SKM-1 (cell line): Measurements from ENCODE around the gene GOLGA8B.
"Not testable (repeated sequence)": the region's sequence is repeated elsewhere in the genome, so short reads cannot be mapped to it uniquely, and the experiment has no call there.

ENCODE experiments used
- DNase-seq: peaks from one replicate; lab custom pipeline; 2025; ENCODE audit not compliant: unreplicated experiment; lab: John Stamatoyannopoulos, UW

Gene GOLGA8B

DNA sequence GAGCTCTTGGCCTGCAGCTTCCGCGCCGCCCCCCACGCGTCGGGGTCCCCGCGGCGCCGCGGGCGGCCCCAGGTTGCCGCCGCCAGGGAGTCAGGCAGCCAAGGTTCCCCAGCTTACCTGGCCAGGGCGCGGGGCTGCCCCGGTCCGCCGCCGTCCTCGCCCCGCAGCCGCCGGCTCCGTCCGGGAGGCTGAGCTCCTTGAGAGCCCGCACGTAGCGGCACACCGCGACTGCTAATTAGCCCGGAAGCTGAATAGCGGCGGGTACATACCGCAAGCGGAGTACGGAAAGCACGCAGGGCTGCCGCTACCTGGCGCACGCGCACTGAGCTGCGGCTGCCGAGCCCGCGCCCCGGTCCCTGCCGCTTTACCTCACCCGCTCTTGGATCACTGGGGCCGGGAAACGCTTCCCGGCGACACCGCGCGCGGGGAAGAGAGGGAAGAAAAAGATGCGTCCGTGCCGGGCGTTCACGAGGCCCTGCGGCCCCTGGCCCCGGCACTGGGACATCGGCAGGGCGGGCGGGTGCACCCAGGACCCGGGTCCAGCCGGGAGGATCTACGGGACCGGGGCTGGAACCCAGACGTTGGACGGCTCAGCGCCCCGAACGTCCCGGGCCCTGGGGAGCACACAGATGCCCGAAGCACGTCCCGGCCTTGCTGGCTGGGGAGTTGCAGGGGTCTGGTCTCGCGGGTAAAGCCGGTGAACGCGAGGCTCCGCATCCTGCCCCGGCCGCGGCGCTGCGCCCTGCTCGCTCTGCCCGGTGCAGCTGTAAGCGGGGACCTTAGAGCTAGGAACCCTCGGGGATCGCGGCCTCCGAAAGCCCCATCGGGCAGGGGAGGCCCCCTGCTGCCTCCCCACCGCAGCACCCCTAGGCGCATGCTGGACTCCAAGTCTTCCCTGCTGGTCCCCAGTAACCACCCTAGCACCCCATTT lies at the start of gene GOLGA8B:
Gene GOLGA8B (minus strand): TSS at position 253 of the 931 bp plus-strand sequence. CDS start 47,739 bp downstream, outside the sequence.
- peak; percentile 55 for DNase-seq

DNA sequence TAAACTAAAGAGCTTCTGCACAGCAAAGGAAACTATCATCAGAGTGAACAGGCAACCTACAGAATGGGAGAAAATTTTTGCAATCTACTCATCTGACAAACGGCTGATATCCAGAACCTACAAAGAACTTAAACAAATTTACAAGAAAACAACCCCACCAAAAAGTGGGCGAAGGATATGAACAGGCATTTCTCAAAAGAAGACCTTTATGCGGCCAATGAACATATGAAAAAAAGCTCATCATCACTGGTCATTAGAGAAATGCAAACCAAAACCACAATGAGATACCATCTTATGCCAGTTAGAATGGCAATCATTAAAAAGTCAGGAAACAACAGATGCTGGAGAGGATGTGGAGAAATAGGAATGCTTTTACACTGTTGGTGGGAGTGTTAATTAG lies 49.7 kb upstream of the GOLGA8B start:
- DNase-seq: not testable (repeated sequence)

DNA sequence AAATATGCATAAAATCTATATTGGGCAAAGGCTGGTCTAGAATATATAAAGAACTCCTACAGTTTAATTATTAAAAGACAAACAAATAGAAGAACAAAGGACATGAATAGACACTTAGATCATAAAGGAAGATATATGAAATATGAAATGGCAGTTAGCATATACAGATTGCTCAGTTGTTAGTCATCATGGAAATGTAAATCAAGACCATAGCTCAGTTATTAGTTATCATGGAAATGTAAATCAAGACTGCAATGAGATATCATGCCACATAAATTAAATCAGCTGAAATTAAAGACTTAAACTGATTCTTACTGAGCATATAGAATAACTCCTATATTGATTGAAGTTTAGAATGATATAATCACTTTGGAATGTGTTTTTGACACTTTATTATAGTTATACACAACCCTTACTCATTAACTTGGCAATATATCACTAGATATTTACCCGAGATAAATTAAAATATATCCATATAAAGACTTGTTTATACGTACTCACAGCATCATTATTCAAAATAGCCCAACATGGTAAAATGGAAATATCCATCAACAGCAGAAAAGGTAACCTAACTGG lies 45.2 kb upstream of the GOLGA8B start:
- no peak for DNase-seq

GRCh38 chr15:34625007-34625406 lies 41.6 kb upstream of the GOLGA8B start:
- DNase-seq: no peak

DNA sequence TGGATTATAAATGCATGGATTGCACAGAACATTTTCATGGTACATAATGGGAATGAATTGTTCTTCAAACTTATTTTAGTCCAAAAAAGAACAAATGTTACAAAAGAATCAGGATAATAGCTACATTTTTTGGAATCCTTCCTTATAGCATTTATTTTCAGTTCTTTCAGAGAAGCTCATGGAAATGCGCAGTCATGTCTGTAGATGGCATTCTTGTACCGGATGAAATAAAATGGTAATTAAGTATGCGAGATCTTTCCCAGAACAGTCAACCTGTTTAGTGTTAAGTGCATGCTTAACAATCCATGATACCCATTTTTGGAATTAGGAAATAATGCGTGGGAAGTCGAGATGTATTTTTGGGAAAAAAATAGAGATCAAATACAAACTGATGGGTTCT lies 38.2 kb upstream of the GOLGA8B start:
- no peak for DNase-seq

DNA sequence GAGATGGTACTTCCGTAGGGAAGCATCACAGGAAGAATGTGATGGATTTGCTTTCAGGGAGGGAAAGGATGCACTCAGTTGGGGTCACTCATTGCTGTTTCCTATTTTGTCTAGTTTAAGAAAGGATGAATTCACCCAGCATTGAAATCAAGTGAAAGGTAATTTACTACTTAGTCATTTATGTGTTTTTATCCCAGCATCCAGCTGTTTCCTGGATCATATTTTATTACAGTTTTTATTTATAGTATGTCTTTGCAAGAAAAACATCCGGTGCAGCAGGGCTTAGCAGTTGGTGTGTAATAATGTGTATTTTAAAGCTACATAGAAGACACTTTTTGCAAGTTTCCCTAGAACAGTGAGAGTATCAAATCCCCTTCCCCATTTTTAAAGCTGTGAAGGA lies 37.4 kb upstream of the GOLGA8B start:
- DNase-seq: no peak

DNA sequence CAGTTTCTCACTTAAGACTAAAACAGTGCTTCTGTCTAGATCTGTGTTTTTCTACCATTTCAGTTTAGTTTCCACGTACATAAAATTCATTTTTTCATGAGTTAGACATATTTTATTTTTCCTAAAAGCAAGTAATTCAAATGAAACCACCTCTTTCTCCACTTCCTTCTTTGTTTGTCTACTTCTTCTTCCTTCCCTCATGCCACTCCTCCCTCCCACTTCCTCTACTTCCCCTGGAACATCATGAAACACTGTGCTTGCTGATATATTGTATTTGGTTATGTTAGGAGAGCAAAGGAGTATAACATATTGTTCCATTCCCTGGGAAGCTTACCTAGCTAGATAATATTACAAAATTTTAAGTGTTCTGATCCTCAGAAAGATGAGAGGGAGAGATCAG lies 36.7 kb upstream of the GOLGA8B start:
- peak; percentile 27 for DNase-seq

DNA sequence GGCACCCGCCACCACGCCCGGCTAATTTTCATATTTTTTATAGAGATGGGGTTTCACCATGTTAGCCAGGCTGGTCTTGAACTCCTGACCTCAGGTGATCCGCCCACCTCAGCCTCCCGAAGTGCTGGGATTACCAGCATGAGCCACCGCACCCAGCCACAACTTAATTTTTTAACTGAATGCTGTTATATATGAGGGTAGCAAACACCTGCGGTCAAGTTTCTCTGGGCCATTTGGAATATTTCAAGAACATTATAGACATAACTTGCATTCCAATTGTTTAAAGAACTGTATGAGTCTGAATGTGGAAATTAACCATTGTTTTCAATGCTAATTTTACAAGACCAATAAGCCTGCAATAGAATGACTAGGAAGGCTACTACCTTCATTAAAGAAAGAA lies 35.7 kb upstream of the GOLGA8B start:
- no peak for DNase-seq

- no peak for DNase-seq
Observed at GRCh38 chr15:34618073-34618472, 34.6 kb upstream of the GOLGA8B start.

GRCh38 chr15:34616613-34617012 lies 33.2 kb upstream of the GOLGA8B start:
- DNase-seq: no peak

GRCh38 chr15:34613997-34614396 lies 30.5 kb upstream of the GOLGA8B start:
- no peak for DNase-seq

DNA sequence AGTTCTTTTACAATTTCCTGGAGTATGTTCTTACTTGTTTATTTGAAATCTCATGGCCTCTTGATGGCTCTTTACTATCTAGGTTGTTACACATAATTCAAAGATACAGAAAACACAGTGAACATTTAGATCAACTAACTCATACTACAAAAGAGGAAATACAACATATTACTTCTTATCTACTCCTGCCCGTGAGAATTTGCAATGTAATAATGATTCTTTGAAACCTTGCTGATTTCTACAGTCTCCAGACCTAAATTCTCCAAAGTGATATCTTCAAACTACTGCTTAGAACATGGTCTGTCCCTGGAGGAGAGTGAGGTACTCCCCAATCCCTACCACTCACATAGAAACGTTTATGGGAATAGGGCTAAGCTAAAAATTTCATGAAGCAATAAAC lies 29.9 kb upstream of the GOLGA8B start:
- DNase-seq: no peak

- no peak for DNase-seq
Observed at GRCh38 chr15:34610354-34610753, 26.9 kb upstream of the GOLGA8B start.

GRCh38 chr15:34609102-34610057 lies 25.9 kb upstream of the GOLGA8B start:
- DNase-seq: no peak

DNA sequence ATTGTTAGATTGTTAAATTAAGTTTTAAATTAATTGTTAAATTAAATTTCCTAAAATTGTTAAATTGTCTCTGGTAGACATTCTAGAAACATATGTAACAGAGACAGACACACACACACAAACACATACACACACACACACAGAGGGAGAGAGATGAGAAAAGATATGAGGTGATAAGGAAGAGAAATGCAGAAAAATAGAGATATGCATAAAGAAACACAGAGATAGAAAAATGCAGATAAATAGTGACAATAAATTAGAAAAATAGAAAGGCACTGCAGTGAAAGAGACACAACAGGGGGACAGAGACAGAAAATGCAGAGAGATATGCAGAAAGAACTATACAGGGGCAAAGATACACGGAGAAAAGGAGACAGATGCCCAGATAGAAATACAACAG lies 25.1 kb upstream of the GOLGA8B start:
- no peak for DNase-seq

DNA sequence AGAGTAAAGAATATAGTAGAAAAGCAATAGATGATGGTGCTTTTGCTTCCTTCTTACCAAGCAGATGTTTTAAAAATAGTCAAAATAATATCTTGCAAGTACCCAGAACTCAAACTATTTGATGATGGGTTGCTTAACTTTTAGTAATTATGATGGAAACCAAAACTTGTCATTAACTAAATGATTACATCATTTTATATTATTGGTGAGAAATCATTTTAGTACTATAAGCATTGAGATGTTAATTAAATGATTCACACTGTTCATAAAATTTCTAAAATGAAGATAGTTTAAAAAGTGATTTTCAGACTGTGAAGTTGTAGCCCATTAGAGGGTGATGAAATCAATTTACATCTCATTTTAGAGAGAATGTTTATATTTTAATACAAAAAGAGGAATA lies 24.4 kb upstream of the GOLGA8B start:
- DNase-seq: no peak

DNA sequence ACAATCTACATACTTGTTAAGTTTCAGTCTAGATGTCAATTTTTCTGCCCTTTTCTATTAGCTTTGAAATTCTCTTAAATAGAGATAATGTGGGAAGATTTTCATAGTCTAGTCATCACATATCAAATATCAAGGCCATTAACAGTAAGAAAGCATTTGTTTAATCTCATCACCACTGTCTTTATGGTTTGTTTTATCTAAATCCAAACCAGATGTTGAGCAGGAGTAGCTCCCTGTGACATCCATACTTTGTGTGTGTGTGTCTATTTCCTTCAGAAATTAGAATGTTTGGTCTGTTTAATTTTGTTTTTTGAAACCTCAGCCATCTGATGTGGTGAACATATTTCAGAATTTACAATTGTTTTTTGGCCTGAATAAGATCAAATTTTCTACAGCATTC lies 23.1 kb upstream of the GOLGA8B start:
- no peak for DNase-seq

DNA sequence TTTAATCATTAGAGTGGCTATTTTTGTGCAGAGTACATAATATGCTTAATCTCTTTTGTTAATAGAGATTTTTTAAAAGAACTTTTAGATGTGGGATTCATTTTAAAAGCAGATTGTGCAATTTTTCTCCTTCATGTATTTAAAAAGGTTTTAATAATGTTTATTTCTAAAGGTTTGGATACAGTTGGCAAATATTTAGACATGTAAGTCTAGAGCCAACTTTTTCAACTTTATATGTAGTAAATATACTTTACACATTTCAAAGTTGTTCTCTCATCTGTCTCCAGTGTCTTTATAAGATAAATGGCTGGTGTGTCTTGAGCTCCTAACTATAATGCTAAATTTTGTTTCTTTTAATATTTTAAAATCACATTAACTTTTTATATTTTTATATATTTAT lies 22.7 kb upstream of the GOLGA8B start:
- DNase-seq: no peak

DNA sequence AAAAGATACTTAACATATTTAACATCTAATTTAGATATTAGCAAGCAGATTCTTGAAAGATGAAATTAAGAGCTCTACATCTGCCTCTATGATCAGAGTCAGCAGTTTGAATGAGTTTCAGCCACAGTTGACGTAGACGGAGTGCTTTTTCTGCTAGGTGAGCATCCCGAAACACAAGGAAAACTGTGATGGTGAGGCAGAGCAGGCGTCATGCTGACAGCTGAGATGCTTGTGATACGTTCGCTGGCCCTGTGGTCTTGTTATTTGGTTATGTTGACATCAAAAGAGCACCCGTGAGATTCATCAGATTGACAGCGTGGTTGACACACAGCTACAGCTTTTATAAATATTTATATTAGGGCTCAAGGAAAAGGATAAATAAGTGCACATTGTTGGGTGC lies 19.6 kb upstream of the GOLGA8B start:
- DNase-seq: no peak

DNA sequence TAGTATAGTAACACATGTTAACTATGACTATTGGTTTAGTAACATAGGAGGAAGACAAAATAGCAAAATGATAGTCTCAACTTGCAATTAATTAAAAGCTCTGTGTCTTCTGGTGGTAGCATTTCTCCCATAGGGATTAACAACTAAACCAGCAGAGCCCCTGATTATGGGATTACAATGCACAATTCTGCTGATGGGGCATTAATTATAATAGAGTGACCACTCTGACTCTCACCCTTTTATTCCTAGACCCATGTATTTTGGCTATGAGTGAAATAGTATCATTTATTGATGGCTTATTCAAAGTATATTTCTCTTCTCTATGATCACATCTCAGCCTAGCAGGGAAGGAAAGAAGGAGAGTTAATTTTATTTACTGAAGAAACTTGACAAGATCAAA lies 17.5 kb upstream of the GOLGA8B start:
- DNase-seq: no peak

GRCh38 chr15:34598799-34599585 lies 15.5 kb upstream of the GOLGA8B start:
- DNase-seq: no peak
